Measurements from ENCODE around the gene TMEM196. TPM values are rescaled to one million over a fixed set of nuclear protein-coding genes. Genes with fewer than 3 reads are reported as not detected.
"Not testable (repeated sequence)": the region's sequence is repeated elsewhere in the genome, so short reads cannot be mapped to it uniquely, and the experiment has no call there.

The TMEM196 gene
- total RNA-seq, 6 experiments from 2014 or later = not detected

- H3K4me1 ChIP-seq = no peaks in the 10 kb centered on the region
- no peaks in the 10 kb centered on the region for H3K27me3 ChIP-seq
- ATAC-seq (no peak), DNase-seq (no peak)
- H3K4me3 ChIP-seq = no peak overlapping the region
- no peaks in the 10 kb centered on the region for H3K9me3 ChIP-seq
- TF ChIP-seq, protein P1, sequence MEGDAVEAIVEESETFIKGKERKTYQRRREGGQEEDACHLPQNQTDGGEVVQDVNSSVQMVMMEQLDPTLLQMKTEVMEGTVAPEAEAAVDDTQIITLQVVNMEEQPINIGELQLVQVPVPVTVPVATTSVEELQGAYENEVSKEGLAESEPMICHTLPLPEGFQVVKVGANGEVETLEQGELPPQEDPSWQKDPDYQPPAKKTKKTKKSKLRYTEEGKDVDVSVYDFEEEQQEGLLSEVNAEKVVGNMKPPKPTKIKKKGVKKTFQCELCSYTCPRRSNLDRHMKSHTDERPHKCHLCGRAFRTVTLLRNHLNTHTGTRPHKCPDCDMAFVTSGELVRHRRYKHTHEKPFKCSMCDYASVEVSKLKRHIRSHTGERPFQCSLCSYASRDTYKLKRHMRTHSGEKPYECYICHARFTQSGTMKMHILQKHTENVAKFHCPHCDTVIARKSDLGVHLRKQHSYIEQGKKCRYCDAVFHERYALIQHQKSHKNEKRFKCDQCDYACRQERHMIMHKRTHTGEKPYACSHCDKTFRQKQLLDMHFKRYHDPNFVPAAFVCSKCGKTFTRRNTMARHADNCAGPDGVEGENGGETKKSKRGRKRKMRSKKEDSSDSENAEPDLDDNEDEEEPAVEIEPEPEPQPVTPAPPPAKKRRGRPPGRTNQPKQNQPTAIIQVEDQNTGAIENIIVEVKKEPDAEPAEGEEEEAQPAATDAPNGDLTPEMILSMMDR (IDR thresholded peaks at IDR 0.05) = no peak
- no peak for TF ChIP-seq POLR2A (IDR thresholded peaks at IDR 0.05)
- intact Hi-C loops (cut with DNase I) = no loop called here
- WGBS (ENCODE audit: insufficient coverage, low coverage, low lambda C conversion rate, missing lambda C conversion rate) = 0% methylated on average over 1 of the region's 1 CpG
- H3K27ac ChIP-seq = no peak overlapping the region
- no peaks in the 10 kb centered on the region for H3K36me3 ChIP-seq
Measured at GRCh38 chr7:19690736-19691135, 82.7 kb downstream of the TMEM196 start.

DNA sequence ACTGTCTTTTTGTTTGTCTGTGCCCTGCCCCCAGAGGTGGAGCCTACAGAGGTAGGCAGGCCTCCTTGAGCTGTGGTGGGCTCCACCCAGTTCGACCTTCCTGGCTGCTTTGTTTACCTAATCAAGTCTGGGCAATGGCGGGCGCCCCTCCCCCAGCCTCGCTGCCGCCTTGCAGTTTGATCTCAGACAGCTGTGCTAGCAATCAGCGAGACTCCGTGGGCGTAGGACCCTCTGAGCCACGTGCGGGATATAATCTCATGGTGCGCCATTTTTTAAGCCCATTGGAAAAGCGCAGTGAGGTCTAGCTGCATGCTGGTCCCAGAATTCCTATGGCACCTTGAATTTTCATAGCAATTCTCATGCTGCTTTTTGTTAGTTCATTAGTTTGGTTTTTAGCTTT, 84.3 kb downstream of the TMEM196 start:
- DNase-seq; H3K4me3 ChIP-seq; H3K27ac ChIP-seq; H3K27me3 ChIP-seq; ATAC-seq; H3K36me3 ChIP-seq; H3K4me1 ChIP-seq; intact Hi-C loops (cut with DNase I); H3K9me3 ChIP-seq: not testable (repeated sequence)
- 64% methylated on average over 10 of the region's 12 CpGs for WGBS (ENCODE audit: insufficient coverage, low coverage, low lambda C conversion rate, missing lambda C conversion rate)

DNA sequence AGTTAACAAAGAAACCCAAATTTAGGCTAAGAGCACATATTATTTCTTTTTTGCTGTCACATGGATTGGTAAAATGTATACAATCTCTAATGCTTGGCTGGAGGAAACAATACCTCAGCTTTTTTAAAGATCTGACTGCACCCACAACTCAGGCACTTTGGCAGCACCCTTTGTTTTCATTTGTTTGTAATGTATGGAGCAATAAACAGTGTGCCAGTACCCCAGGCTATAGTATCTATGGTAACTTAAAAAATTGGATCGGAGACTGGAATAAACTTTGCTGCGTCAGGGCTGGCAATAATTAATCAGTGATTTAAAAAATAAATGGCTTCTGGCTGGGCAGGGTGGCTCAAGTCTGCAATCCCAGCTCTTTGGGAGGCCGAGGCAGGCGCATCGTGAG, 91.8 kb downstream of the TMEM196 start:
- Histone ChIP-seq H3K27me3 (no peaks in the 10 kb centered on the region), H3K9me3 (no peaks in the 10 kb centered on the region), H3K36me3 (no peaks in the 10 kb centered on the region), H3K4me3 (no peak overlapping the region), H3K27ac (no peak overlapping the region), H3K4me1 (no peaks in the 10 kb centered on the region)
- no peak for DNase-seq
- WGBS (ENCODE audit: insufficient coverage, low coverage, low lambda C conversion rate, missing lambda C conversion rate) = 82% methylated on average over 5 of the region's 5 CpGs
- intact Hi-C loops (cut with DNase I) = no loop called here
- ATAC-seq = no peak
- TF ChIP-seq POLR2A (IDR thresholded peaks at IDR 0.05) = no peak
- TF ChIP-seq, protein P1 (IDR thresholded peaks at IDR 0.05) = no peak

GRCh38 chr7:19677180-19677579, 96.2 kb downstream of the TMEM196 start:
- no peaks in the 10 kb centered on the region for H3K4me1 ChIP-seq
- intact Hi-C loops (cut with DNase I) = no loop called here
- ATAC-seq (no peak), DNase-seq (no peak)
- H3K9me3 ChIP-seq = no peaks in the 10 kb centered on the region
- no peaks in the 10 kb centered on the region for H3K36me3 ChIP-seq
- H3K27ac ChIP-seq = no peak overlapping the region
- TF ChIP-seq, protein P1 (IDR thresholded peaks at IDR 0.05) = no peak
- TF ChIP-seq POLR2A (IDR thresholded peaks at IDR 0.05) = no peak
- H3K4me3 ChIP-seq = no peak overlapping the region
- 25% methylated on average over 2 of the region's 2 CpGs for WGBS (ENCODE audit: insufficient coverage, low coverage, low lambda C conversion rate, missing lambda C conversion rate)
- no peaks in the 10 kb centered on the region for H3K27me3 ChIP-seq

DNA sequence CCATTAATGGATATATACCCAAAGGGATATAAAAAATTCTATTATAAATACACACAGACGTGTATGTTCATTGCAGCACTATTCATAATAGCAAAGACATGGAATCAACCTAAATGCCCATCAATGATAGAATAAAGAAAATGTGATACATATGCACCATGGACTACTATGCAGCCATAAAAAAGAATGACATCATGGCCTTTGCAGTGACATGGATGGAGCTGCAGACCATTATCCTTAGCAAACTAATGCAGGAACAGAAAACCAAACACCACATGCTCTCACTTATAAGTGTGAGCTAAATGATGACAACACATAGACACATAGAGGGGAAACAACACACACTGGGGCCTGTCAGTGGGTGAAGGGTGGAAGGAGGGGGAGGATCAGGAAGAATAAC, 97.6 kb downstream of the TMEM196 start:
- DNase-seq = no peak

More for the DNA sequence above, 97.6 kb downstream of the TMEM196 start:
- WGBS (ENCODE audit: insufficient coverage, low coverage, low lambda C conversion rate, missing lambda C conversion rate) = 60% methylated on average over 1 of the region's 1 CpG
- Histone ChIP-seq H3K27me3 (no peaks in the 10 kb centered on the region), H3K27ac (no peak overlapping the region), H3K4me3 (no peak overlapping the region), H3K36me3 (no peaks in the 10 kb centered on the region), H3K9me3 (no peaks in the 10 kb centered on the region), H3K4me1 (no peaks in the 10 kb centered on the region)
- no peak for TF ChIP-seq POLR2A (IDR thresholded peaks at IDR 0.05)
- TF ChIP-seq, protein P1 (IDR thresholded peaks at IDR 0.05) = no peak
- intact Hi-C loops (cut with DNase I) = no loop called here
- no peak for ATAC-seq

Data from right lobe of liver (tissue), 6 donors.